ENCODE data around the gene EPG5. TPM values are rescaled to one million over a fixed set of nuclear protein-coding genes. Genes with fewer than 3 reads are reported as not detected.

The EPG5 gene
- total RNA-seq, 1 donor, result 94.8 TPM

DNA sequence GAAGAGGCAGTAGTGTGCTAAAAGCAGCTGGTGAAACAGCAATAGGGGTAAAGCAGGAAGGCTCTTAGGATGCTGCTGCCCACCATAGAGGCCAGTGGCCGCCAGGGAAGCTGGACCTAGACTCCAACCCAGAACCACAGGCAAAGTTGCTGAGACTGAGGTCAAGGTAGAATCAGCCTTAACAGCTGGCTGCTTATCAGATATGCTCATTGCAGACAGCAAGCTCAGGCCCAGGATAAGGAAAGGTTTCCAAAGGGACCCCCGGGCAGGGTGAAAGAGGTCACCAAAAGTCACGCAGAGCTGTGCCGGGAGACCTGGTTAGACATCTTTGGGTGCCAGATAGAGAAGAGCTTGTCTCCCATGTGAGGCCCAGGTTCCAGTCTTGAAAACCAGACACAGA lies 42.9 kb upstream of the EPG5 start:
- Histone ChIP-seq H3K36me3 (ENCODE audit: insufficient read depth, low read length) (peaks cover 7% of the 10 kb centered on the region), H3K9me3 (ENCODE audit: low read depth, low read length) (no peaks in the 10 kb centered on the region), H3K79me2 (ENCODE audit: insufficient read depth, low read length) (no peaks in the 10 kb centered on the region), H3K4me3 (ENCODE audit: insufficient read depth, low read length) (no peak overlapping the region), H4K20me1 (ENCODE audit: insufficient read depth, low read length) (no peaks in the 10 kb centered on the region), H3K4me2 (ENCODE audit: insufficient read depth, low read length) (no peak overlapping the region), H3K4me1 (ENCODE audit: insufficient read depth, low read length) (no peaks in the 10 kb centered on the region), H2AFZ (ENCODE audit: low read length) (no peak overlapping the region), H3K27me3 (ENCODE audit: insufficient read depth, low read length) (no peaks in the 10 kb centered on the region), H3K27ac (ENCODE audit: low read depth, low read length) (no peak overlapping the region)
- DNase-seq (ENCODE audit: insufficient read length, low spot score, missing footprints), result no peak
- TF ChIP-seq, protein P1, sequence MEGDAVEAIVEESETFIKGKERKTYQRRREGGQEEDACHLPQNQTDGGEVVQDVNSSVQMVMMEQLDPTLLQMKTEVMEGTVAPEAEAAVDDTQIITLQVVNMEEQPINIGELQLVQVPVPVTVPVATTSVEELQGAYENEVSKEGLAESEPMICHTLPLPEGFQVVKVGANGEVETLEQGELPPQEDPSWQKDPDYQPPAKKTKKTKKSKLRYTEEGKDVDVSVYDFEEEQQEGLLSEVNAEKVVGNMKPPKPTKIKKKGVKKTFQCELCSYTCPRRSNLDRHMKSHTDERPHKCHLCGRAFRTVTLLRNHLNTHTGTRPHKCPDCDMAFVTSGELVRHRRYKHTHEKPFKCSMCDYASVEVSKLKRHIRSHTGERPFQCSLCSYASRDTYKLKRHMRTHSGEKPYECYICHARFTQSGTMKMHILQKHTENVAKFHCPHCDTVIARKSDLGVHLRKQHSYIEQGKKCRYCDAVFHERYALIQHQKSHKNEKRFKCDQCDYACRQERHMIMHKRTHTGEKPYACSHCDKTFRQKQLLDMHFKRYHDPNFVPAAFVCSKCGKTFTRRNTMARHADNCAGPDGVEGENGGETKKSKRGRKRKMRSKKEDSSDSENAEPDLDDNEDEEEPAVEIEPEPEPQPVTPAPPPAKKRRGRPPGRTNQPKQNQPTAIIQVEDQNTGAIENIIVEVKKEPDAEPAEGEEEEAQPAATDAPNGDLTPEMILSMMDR (IDR thresholded peaks at IDR 0.05; ENCODE audit: extremely low read depth, low read depth, low read length), result no peak

DNA sequence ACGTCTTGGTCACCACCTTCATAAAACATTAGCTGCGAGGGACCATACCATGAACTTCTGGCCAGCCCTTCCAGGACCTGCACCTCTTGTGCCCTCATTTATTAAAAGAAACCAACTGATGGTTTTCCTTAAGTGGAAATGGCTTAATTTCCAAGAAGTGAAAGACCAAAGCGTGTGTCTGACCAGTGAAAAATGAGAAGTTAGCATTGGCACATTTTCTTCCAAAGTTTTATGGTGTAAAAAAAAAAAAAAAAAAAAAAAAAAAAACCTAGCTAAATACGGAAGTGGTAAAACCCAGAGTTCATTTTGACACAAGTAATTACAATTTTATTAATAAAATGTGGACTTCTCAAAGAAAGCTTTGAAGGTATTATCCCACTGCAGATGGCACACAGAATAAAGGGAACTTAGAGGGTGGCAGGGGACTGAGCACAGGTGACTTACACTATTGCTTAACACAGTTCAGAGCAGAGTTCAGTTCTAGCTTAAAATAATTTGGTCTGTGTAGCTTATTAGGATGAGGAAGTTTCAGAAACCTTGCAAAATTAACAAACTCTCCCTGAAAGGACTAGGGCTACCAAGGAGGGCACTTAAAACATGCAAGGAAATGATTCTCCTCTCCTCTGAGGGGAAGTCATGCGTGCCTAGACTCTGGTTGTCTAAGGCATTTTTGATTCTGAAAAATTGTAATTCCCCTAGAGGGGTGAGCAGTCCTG lies 42.2 kb upstream of the EPG5 start:
- DNase-seq (ENCODE audit: insufficient read length, low spot score, missing footprints), result no peak
- H3K4me3 ChIP-seq (ENCODE audit: insufficient read depth, low read length), result no peak overlapping the region
- no peaks in the 10 kb centered on the region for H3K9me3 ChIP-seq (ENCODE audit: low read depth, low read length)
- TF ChIP-seq, protein P1 (IDR thresholded peaks at IDR 0.05; ENCODE audit: extremely low read depth, low read depth, low read length), result no peak
- no peaks in the 10 kb centered on the region for H3K4me1 ChIP-seq (ENCODE audit: insufficient read depth, low read length)
- no peaks in the 10 kb centered on the region for H3K27me3 ChIP-seq (ENCODE audit: insufficient read depth, low read length)
- no peak overlapping the region for H3K4me2 ChIP-seq (ENCODE audit: insufficient read depth, low read length)
- no peaks in the 10 kb centered on the region for H4K20me1 ChIP-seq (ENCODE audit: insufficient read depth, low read length)
- no peaks in the 10 kb centered on the region for H3K79me2 ChIP-seq (ENCODE audit: insufficient read depth, low read length)
- H3K27ac ChIP-seq (ENCODE audit: low read depth, low read length), result no peak overlapping the region
- peaks cover 7% of the 10 kb centered on the region for H3K36me3 ChIP-seq (ENCODE audit: insufficient read depth, low read length)
- no peak overlapping the region for H2AFZ ChIP-seq (ENCODE audit: low read length)

DNA sequence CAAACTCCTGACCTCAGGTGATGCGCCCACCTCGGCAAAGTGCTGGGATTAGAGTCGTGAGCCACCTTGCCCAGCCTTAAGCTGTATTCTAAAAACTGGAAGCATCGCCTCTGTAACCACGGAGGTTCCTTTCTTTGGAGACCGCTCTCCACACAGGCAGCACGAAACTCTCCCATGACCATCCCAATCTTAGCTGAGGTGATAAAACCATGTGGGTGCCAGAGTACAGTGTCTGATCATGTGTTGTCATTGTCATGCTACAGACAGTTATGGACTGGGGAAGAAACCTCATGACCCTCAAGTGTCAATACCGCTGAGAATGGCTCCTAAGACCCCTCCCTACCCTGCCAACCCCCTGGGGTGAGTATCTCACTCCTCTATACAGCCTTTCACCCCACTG lies 41.4 kb upstream of the EPG5 start:
- H3K27me3 ChIP-seq (ENCODE audit: insufficient read depth, low read length), result no peaks in the 10 kb centered on the region
- H3K4me2 ChIP-seq (ENCODE audit: insufficient read depth, low read length), result no peak overlapping the region
- no peaks in the 10 kb centered on the region for H3K79me2 ChIP-seq (ENCODE audit: insufficient read depth, low read length)
- no peaks in the 10 kb centered on the region for H4K20me1 ChIP-seq (ENCODE audit: insufficient read depth, low read length)
- TF ChIP-seq, protein P1 (IDR thresholded peaks at IDR 0.05; ENCODE audit: extremely low read depth, low read depth, low read length), result no peak
- DNase-seq (ENCODE audit: insufficient read length, low spot score, missing footprints), result no peak
- H3K27ac ChIP-seq (ENCODE audit: low read depth, low read length), result no peak overlapping the region
- H2AFZ ChIP-seq (ENCODE audit: low read length), result no peak overlapping the region
- no peaks in the 10 kb centered on the region for H3K9me3 ChIP-seq (ENCODE audit: low read depth, low read length)
- H3K4me1 ChIP-seq (ENCODE audit: insufficient read depth, low read length), result no peaks in the 10 kb centered on the region
- no peak overlapping the region for H3K4me3 ChIP-seq (ENCODE audit: insufficient read depth, low read length)
- H3K36me3 ChIP-seq (ENCODE audit: insufficient read depth, low read length), result peaks cover 7% of the 10 kb centered on the region

DNA sequence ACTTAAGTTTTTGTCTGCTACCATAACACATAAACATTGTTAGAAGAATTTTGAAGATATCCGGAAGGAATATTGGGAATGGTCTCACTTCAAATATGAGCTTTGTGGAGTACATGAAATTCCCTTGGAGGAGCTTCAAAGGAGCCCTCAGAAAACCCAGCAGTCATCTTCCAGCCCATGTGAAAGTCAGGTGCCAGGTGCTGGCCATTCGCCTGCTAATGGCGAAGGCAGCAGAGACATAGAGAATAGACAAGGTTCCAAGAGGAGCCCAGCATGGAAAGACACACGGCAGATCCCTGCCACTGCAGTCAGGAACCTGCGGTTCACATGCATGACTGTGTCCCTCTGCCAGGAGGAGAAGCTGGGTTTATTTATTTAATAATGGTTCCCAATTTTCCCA lies 40.0 kb upstream of the EPG5 start:
- Histone ChIP-seq H3K9me3 (ENCODE audit: low read depth, low read length) (no peaks in the 10 kb centered on the region), H3K4me1 (ENCODE audit: insufficient read depth, low read length) (no peaks in the 10 kb centered on the region), H3K27ac (ENCODE audit: low read depth, low read length) (no peak overlapping the region), H3K4me2 (ENCODE audit: insufficient read depth, low read length) (no peak overlapping the region), H3K79me2 (ENCODE audit: insufficient read depth, low read length) (no peaks in the 10 kb centered on the region), H4K20me1 (ENCODE audit: insufficient read depth, low read length) (no peaks in the 10 kb centered on the region), H3K27me3 (ENCODE audit: insufficient read depth, low read length) (no peaks in the 10 kb centered on the region), H3K4me3 (ENCODE audit: insufficient read depth, low read length) (no peak overlapping the region), H3K36me3 (ENCODE audit: insufficient read depth, low read length) (peaks cover 7% of the 10 kb centered on the region), H2AFZ (ENCODE audit: low read length) (no peak overlapping the region)
- TF ChIP-seq, protein P1 (IDR thresholded peaks at IDR 0.05; ENCODE audit: extremely low read depth, low read depth, low read length), result no peak
- no peak for DNase-seq (ENCODE audit: insufficient read length, low spot score, missing footprints)
